ENCODE results near the gene PUSL1. TPM values are rescaled to one million over a fixed set of nuclear protein-coding genes. Genes with fewer than 3 reads are reported as not detected.
"Not testable (repeated sequence)": the region's sequence is repeated elsewhere in the genome, so short reads cannot be mapped to it uniquely, and the experiment has no call there.

Gene PUSL1
- total RNA-seq, 1 donor from 2014 or later = 11.1 TPM

GRCh38 chr1:1310476-1311053, 2.2 kb downstream of the PUSL1 start:
- no peak for DNase-seq

- DNase-seq = no peak
These were observed 3.0 kb downstream of the PUSL1 start for GRCh38 chr1:1311107-1312104.

- no peak for DNase-seq
These were observed 4.3 kb downstream of the PUSL1 start for GRCh38 chr1:1312450-1313314.

GRCh38 chr1:1313500-1314236, 5.3 kb downstream of the PUSL1 start:
- no peak for DNase-seq

- DNase-seq = no peak
These were observed 5.8 kb downstream of the PUSL1 start for GRCh38 chr1:1314237-1314586.

GRCh38 chr1:1314678-1315335, 6.4 kb downstream of the PUSL1 start:
- DNase-seq = no peak

GRCh38 chr1:1315435-1315954, 7.1 kb downstream of the PUSL1 start:
- no peak for DNase-seq

GRCh38 chr1:1316199-1316598, 7.8 kb downstream of the PUSL1 start:
- not testable (repeated sequence) for DNase-seq

- DNase-seq = no peak
These were observed 9.0 kb downstream of the PUSL1 start for GRCh38 chr1:1317420-1317819.

- DNase-seq = peak; percentile 71
These were observed 9.8 kb downstream of the PUSL1 start for GRCh38 chr1:1318131-1318652.

- no peak for DNase-seq
These were observed 10.6 kb downstream of the PUSL1 start for GRCh38 chr1:1318777-1319645.

- no peak for DNase-seq
These were observed 11.2 kb downstream of the PUSL1 start for GRCh38 chr1:1319646-1319941.

- peak; percentile 23 for DNase-seq
These were observed 12.5 kb downstream of the PUSL1 start for GRCh38 chr1:1320666-1321448.

- DNase-seq = no peak
These were observed 13.1 kb downstream of the PUSL1 start for GRCh38 chr1:1321477-1321876.

GRCh38 chr1:1322418-1322817, 14.0 kb downstream of the PUSL1 start:
- DNase-seq = no peak

- no peak for DNase-seq
These were observed 14.6 kb downstream of the PUSL1 start for GRCh38 chr1:1322952-1323351.

GRCh38 chr1:1324084-1324523, 15.7 kb downstream of the PUSL1 start:
- DNase-seq = no peak

- peak; percentile 95 for DNase-seq
These were observed 16.3 kb downstream of the PUSL1 start, which contains the start of the genes CPTP and INTS11 for GRCh38 chr1:1324524-1325287. Gene CPTP, plus strand, starts transcription at chr1:1324802. Its CDS starts 2,109 bp downstream, at chr1:1326911. Gene INTS11, minus strand, starts transcription at chr1:1324660. Its CDS starts 52 bp downstream, at chr1:1324608.

All from dermis blood vessel endothelial cell (primary cell).